GM21515 (cell line): ENCODE data around the gene BANP.
"Not testable (repeated sequence)": the region's sequence is repeated elsewhere in the genome, so short reads cannot be mapped to it uniquely, and the experiment has no call there.

Source experiments
- ATAC-seq: cut with Tn5 transposase; IDR thresholded peaks from one replicate; pipeline ENCODE4 v1.9.1; 2021; ENCODE audit not compliant: unreplicated experiment

BANP gene

GRCh38 chr16:88077328-88078108 is 126.3 kb downstream of the BANP start:
- ATAC-seq, result no peak

GRCh38 chr16:88078111-88078775 is 127.0 kb downstream of the BANP start:
- no peak for ATAC-seq

- ATAC-seq, result no peak
Observed at GRCh38 chr16:88083582-88083981, 132.3 kb downstream of the BANP start.

- no peak for ATAC-seq
Observed at GRCh38 chr16:88084881-88085280, 133.6 kb downstream of the BANP start.

GRCh38 chr16:88086571-88087516 is 135.6 kb downstream of the BANP start:
- ATAC-seq, result no peak

- ATAC-seq, result no peak
Observed at GRCh38 chr16:88087517-88087877, 136.3 kb downstream of the BANP start.

- no peak for ATAC-seq
Observed at GRCh38 chr16:88088161-88088581, 136.9 kb downstream of the BANP start.

- not testable (repeated sequence) for ATAC-seq
Observed at GRCh38 chr16:88088611-88089010, 137.4 kb downstream of the BANP start.

GRCh38 chr16:88089071-88089470 is 137.8 kb downstream of the BANP start:
- ATAC-seq, result not testable (repeated sequence)

- not testable (repeated sequence) for ATAC-seq
Observed at GRCh38 chr16:88089632-88090376, 138.6 kb downstream of the BANP start.

- not testable (repeated sequence) for ATAC-seq
Observed at GRCh38 chr16:88090377-88091175, 139.3 kb downstream of the BANP start.

- ATAC-seq, result not testable (repeated sequence)
Observed at GRCh38 chr16:88091221-88091971, 140.2 kb downstream of the BANP start.

- not testable (repeated sequence) for ATAC-seq
Observed at GRCh38 chr16:88091972-88092302, 140.7 kb downstream of the BANP start.

- not testable (repeated sequence) for ATAC-seq
Observed at GRCh38 chr16:88092791-88093555, 141.7 kb downstream of the BANP start.

- not testable (repeated sequence) for ATAC-seq
Observed at GRCh38 chr16:88093556-88094252, 142.5 kb downstream of the BANP start.

- ATAC-seq, result not testable (repeated sequence)
Observed at GRCh38 chr16:88094253-88094575, 143.0 kb downstream of the BANP start.

GRCh38 chr16:88094900-88095299 is 143.7 kb downstream of the BANP start:
- not testable (repeated sequence) for ATAC-seq

GRCh38 chr16:88096659-88097058 is 145.4 kb downstream of the BANP start:
- not testable (repeated sequence) for ATAC-seq
